Karpas-422 (cell line): ENCODE measurements around the gene CYFIP1. TPM values are rescaled to one million over a fixed set of nuclear protein-coding genes. Genes with fewer than 3 reads are reported as not detected.

Experiments used
- DNase-seq: peaks from one replicate; pipeline ENCODE4 v3.0.0-alpha.2; 2015
- H2AFZ ChIP-seq: fragments of 200-600 bp; sonication (generic); 2 replicates; pipeline ENCODE4 v1.6.1; 2014; ENCODE audit warnings: antibody characterized with exemption, low read length, mixed read lengths
- H3K27ac ChIP-seq: fragments of 200-600 bp; sonication (generic); 2 replicates; pipeline ENCODE4 v1.5.1; 2014; ENCODE audit warnings: mild to moderate bottlenecking, low read length, moderate library complexity
- H3K27me3 ChIP-seq: fragments of 200-600 bp; sonication (generic); 2 replicates; pipeline ENCODE4 v1.6.1; 2014; ENCODE audit warnings: low read length, mixed read lengths
- H3K36me3 ChIP-seq: fragments of 200-600 bp; sonication (generic); 2 replicates; pipeline ENCODE4 v1.6.1; 2014; ENCODE audit warnings: low read length, mixed read lengths; ENCODE audit not compliant: insufficient read depth
- H3K4me1 ChIP-seq: fragments of 200-600 bp; sonication (generic); 2 replicates; pipeline ENCODE4 v1.6.1; 2014; ENCODE audit warnings: mild to moderate bottlenecking, low read length, mixed read lengths
- H3K4me2 ChIP-seq: fragments of 200-600 bp; sonication (generic); 2 replicates; pipeline ENCODE4 v1.6.1; 2014; ENCODE audit warnings: low read length, low read depth, mild to moderate bottlenecking; ENCODE audit not compliant: poor library complexity, severe bottlenecking
- H3K4me3 ChIP-seq: fragments of 200-600 bp; sonication (generic); 2 replicates; pipeline ENCODE4 v1.5.1; 2014; ENCODE audit warnings: mild to moderate bottlenecking, antibody characterized with exemption, low read length, mixed read lengths
- H3K79me2 ChIP-seq: fragments of 200-600 bp; sonication (generic); 2 replicates; pipeline ENCODE4 v1.6.1; 2014; ENCODE audit warnings: mild to moderate bottlenecking, low read length, mixed read lengths
- H3K9ac ChIP-seq: fragments of 200-600 bp; sonication (generic); 2 replicates; pipeline ENCODE4 v1.6.0; 2014; ENCODE audit warnings: low read length
- H3K9me2 ChIP-seq: fragments of 200-600 bp; sonication (generic), shearing (Covaris generic); replicated peaks from 2 replicates; pipeline ENCODE4 v1.6.0; 2014; ENCODE audit warnings: mild to moderate bottlenecking, low read length, moderate library complexity; ENCODE audit not compliant: insufficient read depth
- H3K9me3 ChIP-seq: fragments of 300-700, 200-600 bp; sonication (generic); 2 replicates; pipeline ENCODE4 v1.6.1; 2014; ENCODE audit warnings: low read length, mixed read lengths
- H4K20me1 ChIP-seq: fragments of 200-600 bp; sonication (generic); 2 replicates; pipeline ENCODE4 v1.6.1; 2014; ENCODE audit warnings: mild to moderate bottlenecking, antibody characterized with exemption, low read length, low read depth; ENCODE audit not compliant: insufficient read depth
- total RNA-seq: library from RNA; depleted of rRNA; stranded (reverse); fragments of >200 nt; shearing (Covaris generic); gene quantifications from 2 replicates; pipeline ENCODE4 v1.2.3, GENCODE V29; 2014; ENCODE audit warnings: low replicate concordance

The CYFIP1 gene
- total RNA-seq, 1 experiment from 2014 or later: 0.04 TPM

DNA sequence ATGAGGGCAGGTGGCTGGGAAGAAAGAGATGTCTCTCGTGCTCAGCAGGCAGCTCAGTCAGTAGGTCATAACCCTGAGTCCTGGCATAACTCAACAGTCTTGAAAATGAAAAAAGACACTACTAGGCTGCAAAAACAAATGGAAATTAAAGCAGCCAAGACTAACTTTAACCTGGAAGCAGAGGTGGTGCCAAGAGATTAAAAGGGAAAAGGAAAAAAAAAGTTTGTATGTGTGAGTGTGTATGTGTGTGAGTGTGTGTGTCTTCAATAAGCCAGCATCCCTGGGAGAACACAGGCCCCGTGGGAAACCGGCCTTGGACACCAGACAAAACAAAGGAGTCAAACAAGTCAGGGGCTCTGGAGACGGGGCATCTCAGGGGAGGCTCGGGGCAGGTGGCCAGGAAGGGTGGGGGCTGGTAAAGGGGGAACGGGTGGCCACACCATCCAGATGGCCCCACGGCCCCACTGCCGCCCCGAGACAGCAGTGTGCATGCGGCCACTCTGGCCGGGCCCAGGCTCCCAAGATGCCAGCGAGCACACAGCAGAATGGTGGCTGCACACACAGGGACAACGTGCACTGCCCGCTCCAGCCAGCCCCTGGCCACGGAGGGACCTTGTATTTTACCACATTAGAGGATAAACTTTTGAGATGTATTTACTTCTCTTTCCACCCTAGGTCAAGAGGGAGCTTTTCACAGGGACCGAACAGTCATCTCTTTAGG, 23.8 kb downstream of the CYFIP1 start:
- no peak overlapping the region for H2AFZ ChIP-seq
- H3K4me3 ChIP-seq: no peak overlapping the region
- no peaks in the 10 kb centered on the region for H3K9me2 ChIP-seq
- no peaks in the 10 kb centered on the region for H3K27me3 ChIP-seq
- H3K9me3 ChIP-seq: no peaks in the 10 kb centered on the region
- no peaks in the 10 kb centered on the region for H3K36me3 ChIP-seq
- no peak overlapping the region for H3K9ac ChIP-seq
- H3K4me1 ChIP-seq: no peaks in the 10 kb centered on the region
- H4K20me1 ChIP-seq: no peaks in the 10 kb centered on the region
- no peak for DNase-seq
- no peaks in the 10 kb centered on the region for H3K79me2 ChIP-seq
- no peak overlapping the region for H3K4me2 ChIP-seq
- no peak overlapping the region for H3K27ac ChIP-seq

DNA sequence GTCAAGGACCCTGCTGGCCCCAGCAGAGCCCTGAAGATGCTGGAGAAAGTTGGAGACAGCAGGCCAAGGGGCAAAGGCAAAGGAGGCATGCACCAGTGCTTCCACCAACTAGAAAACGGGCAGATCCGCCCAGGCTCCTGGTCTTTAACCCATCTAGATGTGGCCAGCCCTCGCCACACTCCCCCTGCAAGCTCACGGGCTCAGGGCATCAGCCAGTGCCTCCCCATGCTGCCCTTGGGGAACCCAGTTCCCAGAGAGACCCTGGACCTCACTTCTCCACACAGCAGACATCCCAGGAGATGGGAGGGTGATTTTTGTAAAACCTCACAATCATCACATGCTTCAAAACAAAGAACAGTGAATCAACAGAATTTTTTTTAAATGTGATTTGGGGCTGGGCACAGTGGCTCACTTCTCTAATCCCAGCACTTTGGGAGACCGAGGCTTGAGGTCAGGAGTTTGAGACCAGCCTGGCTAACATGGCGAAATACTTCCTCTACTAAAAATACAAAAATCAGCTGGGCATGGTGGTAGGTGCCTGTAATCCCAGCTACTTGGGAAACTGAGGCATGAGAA, 24.5 kb downstream of the CYFIP1 start:
- H3K4me3 ChIP-seq: no peak overlapping the region
- no peaks in the 10 kb centered on the region for H3K79me2 ChIP-seq
- no peak overlapping the region for H2AFZ ChIP-seq
- no peak overlapping the region for H3K27ac ChIP-seq
- H3K27me3 ChIP-seq: no peaks in the 10 kb centered on the region
- no peak overlapping the region for H3K9ac ChIP-seq
- H3K4me2 ChIP-seq: no peak overlapping the region
- no peaks in the 10 kb centered on the region for H4K20me1 ChIP-seq
- no peaks in the 10 kb centered on the region for H3K9me2 ChIP-seq
- H3K9me3 ChIP-seq: no peaks in the 10 kb centered on the region
- H3K36me3 ChIP-seq: no peaks in the 10 kb centered on the region
- no peaks in the 10 kb centered on the region for H3K4me1 ChIP-seq
- DNase-seq: no peak

GRCh38 chr15:22954798-22955543, 25.2 kb downstream of the CYFIP1 start:
- Histone ChIP-seq H3K27ac (no peak overlapping the region), H3K4me3 (no peak overlapping the region), H3K79me2 (no peaks in the 10 kb centered on the region), H3K9me2 (no peaks in the 10 kb centered on the region), H3K4me2 (no peak overlapping the region), H3K9ac (no peak overlapping the region), H2AFZ (no peak overlapping the region), H4K20me1 (no peaks in the 10 kb centered on the region), H3K36me3 (no peaks in the 10 kb centered on the region), H3K9me3 (no peaks in the 10 kb centered on the region), H3K4me1 (no peaks in the 10 kb centered on the region), H3K27me3 (no peaks in the 10 kb centered on the region)
- DNase-seq: no peak

DNA sequence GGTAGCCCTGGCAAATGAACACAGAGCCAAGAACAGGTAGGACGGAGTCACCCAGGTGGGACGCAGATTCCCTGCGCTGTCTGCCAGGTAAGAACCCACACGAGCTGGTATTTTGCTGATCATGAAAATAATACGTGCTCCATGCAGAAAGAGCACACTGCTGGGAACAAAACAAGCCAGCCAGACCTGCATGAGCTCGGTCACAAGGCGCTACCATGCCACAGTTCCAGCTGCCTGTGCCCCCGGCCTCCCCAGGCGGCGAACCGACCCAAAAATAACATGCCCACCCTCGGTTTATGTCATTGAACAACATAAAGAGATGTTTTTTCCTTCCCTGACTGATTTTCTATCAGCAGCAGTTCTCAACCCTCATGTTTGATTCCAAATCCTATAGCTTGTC, 25.8 kb downstream of the CYFIP1 start:
- H3K79me2 ChIP-seq: no peaks in the 10 kb centered on the region
- DNase-seq: no peak

DNA sequence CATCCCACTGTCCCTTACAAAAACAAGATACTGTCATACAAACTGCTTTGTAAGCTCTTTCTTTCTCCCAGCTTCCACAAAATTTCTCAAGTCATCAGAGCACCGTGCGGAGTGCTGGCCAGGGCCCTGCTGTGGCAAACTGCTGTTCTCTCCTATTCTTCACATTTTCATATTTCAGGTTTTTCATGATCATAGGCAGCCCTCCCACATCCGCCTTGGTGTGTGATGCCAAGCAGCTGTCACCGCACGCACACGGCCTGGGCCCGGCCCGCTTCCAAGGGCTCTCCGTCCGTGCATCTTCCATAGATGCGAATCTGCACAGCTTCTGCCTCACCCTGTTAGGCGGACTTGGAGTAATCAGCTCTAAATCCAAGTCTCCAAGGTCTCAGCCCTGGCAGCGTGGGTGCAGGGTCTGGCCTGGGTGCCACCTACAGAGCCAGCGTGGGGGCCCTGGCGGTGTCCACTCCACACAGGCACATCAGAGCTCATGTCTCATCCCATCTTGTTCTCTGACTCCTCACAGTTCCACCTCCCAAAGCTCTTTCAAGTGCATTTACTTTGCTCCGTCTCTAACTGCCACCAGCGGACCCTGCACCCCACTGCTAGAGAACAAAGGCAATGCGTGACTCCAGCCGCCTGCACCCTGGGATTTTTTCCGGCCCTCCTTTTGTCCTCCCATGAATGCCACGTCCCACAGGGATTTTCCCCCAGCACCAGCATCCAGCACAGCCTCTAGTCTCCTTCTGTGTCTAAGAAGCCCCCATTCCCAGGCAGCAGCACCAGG, 27.2 kb downstream of the CYFIP1 start:
- no peak overlapping the region for H3K4me3 ChIP-seq
- no peaks in the 10 kb centered on the region for H4K20me1 ChIP-seq
- no peak overlapping the region for H3K27ac ChIP-seq
- H2AFZ ChIP-seq: no peak overlapping the region
- no peaks in the 10 kb centered on the region for H3K9me2 ChIP-seq
- no peaks in the 10 kb centered on the region for H3K9me3 ChIP-seq
- no peak overlapping the region for H3K4me2 ChIP-seq
- H3K79me2 ChIP-seq: no peaks in the 10 kb centered on the region
- H3K4me1 ChIP-seq: no peaks in the 10 kb centered on the region
- H3K27me3 ChIP-seq: no peaks in the 10 kb centered on the region
- H3K36me3 ChIP-seq: no peaks in the 10 kb centered on the region
- DNase-seq: no peak
- H3K9ac ChIP-seq: no peak overlapping the region

More for the DNA sequence above, 25.8 kb downstream of the CYFIP1 start:
- Histone ChIP-seq H3K9me3 (no peaks in the 10 kb centered on the region), H3K27ac (no peak overlapping the region), H3K4me3 (no peak overlapping the region), H3K4me1 (no peaks in the 10 kb centered on the region), H4K20me1 (no peaks in the 10 kb centered on the region), H3K27me3 (no peaks in the 10 kb centered on the region), H2AFZ (no peak overlapping the region), H3K9me2 (no peaks in the 10 kb centered on the region), H3K36me3 (no peaks in the 10 kb centered on the region), H3K9ac (no peak overlapping the region), H3K4me2 (no peak overlapping the region)

- H2AFZ ChIP-seq: no peak overlapping the region
- H3K27me3 ChIP-seq: no peaks in the 10 kb centered on the region
- H3K36me3 ChIP-seq: no peaks in the 10 kb centered on the region
- H3K4me1 ChIP-seq: no peaks in the 10 kb centered on the region
- no peak overlapping the region for H3K27ac ChIP-seq
- H4K20me1 ChIP-seq: no peaks in the 10 kb centered on the region
- no peak overlapping the region for H3K4me3 ChIP-seq
- no peaks in the 10 kb centered on the region for H3K9me2 ChIP-seq
- H3K79me2 ChIP-seq: no peaks in the 10 kb centered on the region
- no peaks in the 10 kb centered on the region for H3K9me3 ChIP-seq
- H3K4me2 ChIP-seq: no peak overlapping the region
- no peak for DNase-seq
- H3K9ac ChIP-seq: no peak overlapping the region
Observed at GRCh38 chr15:22951381-22952280, 28.5 kb downstream of the CYFIP1 start.

- no peaks in the 10 kb centered on the region for H3K4me1 ChIP-seq
- no peaks in the 10 kb centered on the region for H3K9me3 ChIP-seq
- H3K9me2 ChIP-seq: no peaks in the 10 kb centered on the region
- H4K20me1 ChIP-seq: no peaks in the 10 kb centered on the region
- no peak overlapping the region for H3K9ac ChIP-seq
- no peaks in the 10 kb centered on the region for H3K36me3 ChIP-seq
- no peak overlapping the region for H3K4me2 ChIP-seq
- H2AFZ ChIP-seq: no peak overlapping the region
- DNase-seq: no peak
- H3K27me3 ChIP-seq: no peaks in the 10 kb centered on the region
- no peak overlapping the region for H3K27ac ChIP-seq
- H3K4me3 ChIP-seq: no peak overlapping the region
- H3K79me2 ChIP-seq: no peaks in the 10 kb centered on the region
Observed at GRCh38 chr15:22951031-22951380, 29.2 kb downstream of the CYFIP1 start.
